Breast epithelium (tissue), 3 donors: ENCODE data around the gene RBFOX1.

ENCODE experiments used
- POLR2A ChIP-seq: fragments of 450-650 bp; IDR thresholded peaks from one replicate; pipeline ENCODE4 v1.6.1; 2016; ENCODE audit warnings: antibody characterized with exemption, mild to moderate bottlenecking, moderate library complexity
- POLR2AphosphoS5 ChIP-seq, 3 donors: sonication (generic); formaldehyde crosslinking; IDR thresholded peaks; one replicate each; pipeline ENCODE4 v1.6.1; 2017; ENCODE audit warnings: antibody characterized with exemption in 3 of 3
- TF ChIP-seq, protein P1 (sequence below), 3 donors: fragments of 450-650 bp; IDR thresholded peaks; one replicate each; pipeline ENCODE4 v1.5.1; 2016 to 2017; ENCODE audit warnings: antibody characterized with exemption in 3 of 3, mild to moderate bottlenecking in 3 of 3, moderate library complexity in 3 of 3

DNA sequence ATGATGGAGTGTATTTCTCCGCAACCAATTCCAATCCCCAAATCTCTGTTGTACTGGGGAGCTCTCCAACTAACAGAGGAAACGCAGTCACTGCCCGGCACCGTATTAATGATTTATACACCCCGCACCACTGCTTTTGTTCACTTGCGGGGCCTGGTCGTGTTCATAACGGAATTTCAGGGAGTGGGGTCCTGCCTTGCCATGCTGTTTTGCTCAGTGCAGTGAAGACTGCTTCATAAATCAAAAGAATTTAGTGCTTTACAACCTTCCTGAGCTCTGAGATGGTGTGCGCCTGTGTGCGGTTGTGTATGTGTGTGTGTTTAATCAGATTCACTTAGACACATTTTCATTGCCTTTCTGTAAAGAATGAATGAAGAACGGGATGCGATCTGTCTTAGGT is 18.5 kb upstream of the RBFOX1 start:
- TF ChIP-seq POLR2A (no peak), POLR2AphosphoS5 (IDR thresholded peaks at IDR 0.05) (no peak)
- TF ChIP-seq, protein P1, sequence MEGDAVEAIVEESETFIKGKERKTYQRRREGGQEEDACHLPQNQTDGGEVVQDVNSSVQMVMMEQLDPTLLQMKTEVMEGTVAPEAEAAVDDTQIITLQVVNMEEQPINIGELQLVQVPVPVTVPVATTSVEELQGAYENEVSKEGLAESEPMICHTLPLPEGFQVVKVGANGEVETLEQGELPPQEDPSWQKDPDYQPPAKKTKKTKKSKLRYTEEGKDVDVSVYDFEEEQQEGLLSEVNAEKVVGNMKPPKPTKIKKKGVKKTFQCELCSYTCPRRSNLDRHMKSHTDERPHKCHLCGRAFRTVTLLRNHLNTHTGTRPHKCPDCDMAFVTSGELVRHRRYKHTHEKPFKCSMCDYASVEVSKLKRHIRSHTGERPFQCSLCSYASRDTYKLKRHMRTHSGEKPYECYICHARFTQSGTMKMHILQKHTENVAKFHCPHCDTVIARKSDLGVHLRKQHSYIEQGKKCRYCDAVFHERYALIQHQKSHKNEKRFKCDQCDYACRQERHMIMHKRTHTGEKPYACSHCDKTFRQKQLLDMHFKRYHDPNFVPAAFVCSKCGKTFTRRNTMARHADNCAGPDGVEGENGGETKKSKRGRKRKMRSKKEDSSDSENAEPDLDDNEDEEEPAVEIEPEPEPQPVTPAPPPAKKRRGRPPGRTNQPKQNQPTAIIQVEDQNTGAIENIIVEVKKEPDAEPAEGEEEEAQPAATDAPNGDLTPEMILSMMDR (IDR thresholded peaks at IDR 0.05): no peak
